T-cell (primary cell): ENCODE measurements around the gene MYO5C. TPM values are rescaled to one million over a fixed set of nuclear protein-coding genes. Genes with fewer than 3 reads are reported as not detected.
A peak's percentile ranks its signal among the peaks of the same experiment; 100 is the strongest.

Source experiments
- ATAC-seq, 4 experiments: fragments of 200-7000 bp in 3 of 4; fragments of 150-1000 bp in 1 of 4; cut with Tn5 transposase; replicated peaks in 1 of 4; 1 replicate in 3 of 4; 2 replicates in 1 of 4; pipeline ENCODE4 v1.10.0; 2021; ENCODE audit warnings: moderate library complexity in 3 of 4, mild to moderate bottlenecking in 2 of 4, moderate number of reproducible peaks in 1 of 4
- CTCF ChIA-PET, 2 donors: fragments of 300-600 bp; sonication (Branson Sonifier 250); formaldehyde crosslinking; loops; one replicate each; lab custom pipeline; 2022; ENCODE audit warnings: antibody characterized with exemption in 2 of 2; lab: Charles Lee
- POLR2A ChIA-PET, 2 donors: fragments of 300-600 bp; sonication (Branson Sonifier 250); formaldehyde crosslinking; loops; one replicate each; lab custom pipeline; 2022; ENCODE audit warnings: antibody characterized with exemption in 2 of 2; lab: Charles Lee
- DNase-seq, 35 experiments: peaks; one replicate each; pipeline versions ENCODE4 v3.0.0 to v3.0.0-alpha.2; 2013 to 2023
- H3K27ac ChIP-seq: one replicate; pipeline ENCODE4 v1.5.1; 2013; ENCODE audit warnings: low read length
- H3K27me3 ChIP-seq, 2 experiments: replicated peaks in 1 of 2; 1 replicate in 1 of 2; 2 replicates in 1 of 2; pipeline versions ENCODE4 v1.6.1 to v1.7.0; 2013; ENCODE audit warnings: low read length in 1 of 2, mixed read lengths in 1 of 2; ENCODE audit not compliant: control insufficient read depth in 2 of 2, insufficient read depth in 2 of 2; ENCODE audit errors: extremely low read depth in 1 of 2
- H3K36me3 ChIP-seq, 2 donors: 1 replicate in 1 of 2; 2 replicates in 1 of 2; pipeline versions ENCODE4 v1.6.1 to v1.7.0; 2013; ENCODE audit warnings: low read length in 1 of 2; ENCODE audit not compliant: control insufficient read depth in 2 of 2, insufficient read depth in 1 of 2; ENCODE audit errors: extremely low read depth in 1 of 2
- H3K4me1 ChIP-seq, 2 experiments: 1 replicate in 1 of 2; 2 replicates in 1 of 2; pipeline versions ENCODE4 v1.6.1 to v1.7.0; 2013; ENCODE audit warnings: low read length in 2 of 2, mixed read lengths in 1 of 2; ENCODE audit not compliant: insufficient read depth in 2 of 2, control insufficient read depth in 1 of 2; ENCODE audit errors: extremely low read depth in 1 of 2
- H3K4me3 ChIP-seq, 2 donors: 1 replicate in 1 of 2; 2 replicates in 1 of 2; pipeline versions ENCODE4 v1.5.1 to v1.7.0; 2013; ENCODE audit warnings: mild to moderate bottlenecking in 2 of 2, low read length in 1 of 2, moderate library complexity in 1 of 2; ENCODE audit not compliant: control insufficient read depth in 1 of 2; ENCODE audit errors: extremely low read depth in 1 of 2
- H3K9me3 ChIP-seq: 2 replicates; pipeline ENCODE4 v1.7.0; 2013
- H3K27ac Mint-ChIP-seq, 2 donors: one replicate each; pipeline ENCODE4 v1.8.0; 2020 to 2021; ENCODE audit warnings: mild to moderate bottlenecking in 2 of 2, mixed read lengths in 2 of 2
- H3K27me3 Mint-ChIP-seq, 2 donors: one replicate each; pipeline ENCODE4 v1.8.0; 2021 to 2022; ENCODE audit warnings: mixed read lengths in 2 of 2
- H3K36me3 Mint-ChIP-seq: one replicate; pipeline ENCODE4 v1.8.0; 2021; ENCODE audit warnings: mixed read lengths
- H3K4me1 Mint-ChIP-seq, 3 donors: one replicate each; pipeline ENCODE4 v1.8.0; 2020 to 2022; ENCODE audit warnings: mixed read lengths in 3 of 3, mild to moderate bottlenecking in 1 of 3
- H3K4me3 Mint-ChIP-seq, 3 donors: one replicate each; pipeline ENCODE4 v1.8.0; 2020 to 2022; ENCODE audit warnings: mild to moderate bottlenecking in 3 of 3, mixed read lengths in 3 of 3, moderate library complexity in 3 of 3
- H3K9me3 Mint-ChIP-seq, 3 donors: one replicate each; pipeline ENCODE4 v1.8.0; 2020 to 2022; ENCODE audit warnings: mixed read lengths in 3 of 3
- WGBS: methylation state at CpG from one replicate; pipeline ENCODE4 v1.1.5; 2013; ENCODE audit warnings: missing lambda C conversion rate; ENCODE audit not compliant: insufficient coverage; 5-methylcytosine and 5-hydroxymethylcytosine counted together
- total RNA-seq, 35 experiments: library from RNA in 6 of 35; stranded (reverse) in 6 of 35; fragments of 120-200 nt in 1 of 35; gene quantifications; one replicate each; pipeline versions ENCODE4 v1.2.1 to v1.2.4 and lab custom pipeline; 2013 to 2026

MYO5C gene
- total RNA-seq, 5 donors from 2014 or later (not counting 1 experiment from before 2014, with no cell fraction given), result 0.33 to 0.73 (median 0.53) TPM

- H3K27ac Mint-ChIP-seq, result no peak overlapping the region
- WGBS, result 40% methylated on average over 1 of the region's 2 CpGs
- ChIA-PET POLR2A (interaction anchor here (0.5 to 1.2 kb wide), 4 partner anchors 17 to 30 kb away, joined by 3 to 6 read pairs (median 4); no protein-coding TSS in a partner anchor), CTCF (interaction anchor here (0.5 to 1.9 kb wide), 34 partner anchors 9 to 473 kb away, joined by 3 to 19 read pairs (median 4); no protein-coding TSS in a partner anchor)
- H3K4me3 Mint-ChIP-seq, result no peak overlapping the region
- Histone ChIP-seq H3K27ac (no peak overlapping the region), H3K27me3 (no peaks in the 10 kb centered on the region), H3K36me3 (peaks cover 0 to 2% of the 10 kb centered on the region in 2 donors), H3K4me3 (no peak overlapping the region), H3K4me1 (no peaks in the 10 kb centered on the region), H3K9me3 (no peaks in the 10 kb centered on the region)
- peak; percentile 43 to 81 (median 70) for DNase-seq
- H3K27me3 Mint-ChIP-seq, result no peaks in the 10 kb centered on the region
- no peaks in the 10 kb centered on the region for H3K9me3 Mint-ChIP-seq
- no peaks in the 10 kb centered on the region for H3K4me1 Mint-ChIP-seq
- H3K36me3 Mint-ChIP-seq, result peaks cover 3% of the 10 kb centered on the region
- ATAC-seq, result peak; percentile 88 to 100 (median 94)
Measured at GRCh38 chr15:52208306-52208946, 87.2 kb downstream of the MYO5C start.

- Mint-ChIP-seq H3K36me3 (peaks cover 3% of the 10 kb centered on the region), H3K4me3 (no peak overlapping the region), H3K27ac (no peak overlapping the region), H3K4me1 (no peaks in the 10 kb centered on the region), H3K27me3 (no peaks in the 10 kb centered on the region), H3K9me3 (no peaks in the 10 kb centered on the region)
- Histone ChIP-seq H3K27me3 (no peaks in the 10 kb centered on the region), H3K9me3 (no peaks in the 10 kb centered on the region), H3K4me1 (no peaks in the 10 kb centered on the region), H3K27ac (no peak overlapping the region), H3K4me3 (no peak overlapping the region), H3K36me3 (peaks cover 0 to 2% of the 10 kb centered on the region in 2 donors)
- CTCF ChIA-PET, result interaction anchor here in 1 of 2 donors (0.7 to 1.8 kb wide), 2 partner anchors 14 to 36 kb away, joined by 4 to 8 read pairs; no protein-coding TSS in a partner anchor
- DNase-seq (no peak), ATAC-seq (no peak)
- no CpG with 5 or more reads among the region's 1 CpG for WGBS
- POLR2A ChIA-PET, result no interaction called here
Measured at GRCh38 chr15:52207191-52207590, 88.4 kb downstream of the MYO5C start.

- ChIA-PET POLR2A (interaction anchor here in 1 of 2 donors (1.0 kb wide), 1 partner anchor 22 kb away, joined by 4 read pairs; no protein-coding TSS in a partner anchor), CTCF (interaction anchor here (0.7 to 1.1 kb wide), 3 partner anchors 15 to 43 kb away, joined by 3 to 4 read pairs (median 3); no protein-coding TSS in a partner anchor)
- H3K9me3 ChIP-seq, result no peaks in the 10 kb centered on the region
- no peak for ATAC-seq
- no peaks in the 10 kb centered on the region for H3K27me3 ChIP-seq
- no peak overlapping the region for H3K4me3 ChIP-seq
- peaks cover 3% of the 10 kb centered on the region for H3K36me3 Mint-ChIP-seq
- no peak overlapping the region for H3K27ac Mint-ChIP-seq
- WGBS, result no CpG with 5 or more reads among the region's 2 CpGs
- no peaks in the 10 kb centered on the region for H3K9me3 Mint-ChIP-seq
- H3K27ac ChIP-seq, result no peak overlapping the region
- H3K36me3 ChIP-seq, result peaks cover 0 to 2% of the 10 kb centered on the region in 2 donors
- H3K4me3 Mint-ChIP-seq, result no peak overlapping the region
- H3K4me1 Mint-ChIP-seq, result no peaks in the 10 kb centered on the region
- DNase-seq, result no peak
- H3K27me3 Mint-ChIP-seq, result no peaks in the 10 kb centered on the region
- H3K4me1 ChIP-seq, result no peaks in the 10 kb centered on the region
Measured at GRCh38 chr15:52206446-52206845, 89.2 kb downstream of the MYO5C start.

- Mint-ChIP-seq H3K4me1 (no peaks in the 10 kb centered on the region), H3K9me3 (no peaks in the 10 kb centered on the region), H3K4me3 (no peak overlapping the region), H3K27me3 (no peaks in the 10 kb centered on the region), H3K27ac (no peak overlapping the region), H3K36me3 (peaks cover 3% of the 10 kb centered on the region)
- Histone ChIP-seq H3K4me1 (no peaks in the 10 kb centered on the region), H3K9me3 (no peaks in the 10 kb centered on the region), H3K27ac (no peak overlapping the region), H3K4me3 (no peak overlapping the region), H3K27me3 (no peaks in the 10 kb centered on the region), H3K36me3 (no peaks in the 10 kb centered on the region)
- no peak for ATAC-seq
- ChIA-PET CTCF (interaction anchor here in 1 of 2 donors (0.9 kb wide), 1 partner anchor 20 kb away, joined by 3 read pairs; no protein-coding TSS in a partner anchor), POLR2A (no interaction called here)
- 94% methylated on average over 20 of the region's 20 CpGs for WGBS
- no peak for DNase-seq
Measured at GRCh38 chr15:52204657-52205056, 90.9 kb downstream of the MYO5C start.

- Mint-ChIP-seq H3K27ac (no peak overlapping the region), H3K27me3 (no peaks in the 10 kb centered on the region), H3K4me1 (no peaks in the 10 kb centered on the region), H3K4me3 (no peak overlapping the region), H3K9me3 (no peaks in the 10 kb centered on the region), H3K36me3 (peaks cover 3% of the 10 kb centered on the region)
- CTCF ChIA-PET, result interaction anchor here (0.5 to 1.0 kb wide), 3 partner anchors 22 to 102 kb away, joined by 3 to 5 read pairs (median 3); no protein-coding TSS in a partner anchor
- Histone ChIP-seq H3K27me3 (no peaks in the 10 kb centered on the region), H3K4me1 (no peaks in the 10 kb centered on the region), H3K27ac (no peak overlapping the region), H3K9me3 (no peaks in the 10 kb centered on the region), H3K4me3 (no peak overlapping the region), H3K36me3 (no peaks in the 10 kb centered on the region)
- POLR2A ChIA-PET, result interaction anchor here in 1 of 2 donors (0.6 kb wide), 1 partner anchor 311 kb away, joined by 8 read pairs; no protein-coding TSS in a partner anchor
- no CpG with 5 or more reads among the region's 1 CpG for WGBS
- DNase-seq (no peak), ATAC-seq (no peak)
Measured at GRCh38 chr15:52200831-52201365, 94.7 kb downstream of the MYO5C start.

- ChIA-PET POLR2A (no interaction called here), CTCF (interaction anchor here in 1 of 2 donors (0.5 kb wide), 1 partner anchor 33 kb away, joined by 3 read pairs; no protein-coding TSS in a partner anchor)
- no peak overlapping the region for H3K4me3 Mint-ChIP-seq
- no peaks in the 10 kb centered on the region for H3K27me3 ChIP-seq
- no peaks in the 10 kb centered on the region for H3K4me1 Mint-ChIP-seq
- H3K9me3 Mint-ChIP-seq, result no peaks in the 10 kb centered on the region
- no peaks in the 10 kb centered on the region for H3K36me3 Mint-ChIP-seq
- H3K27ac Mint-ChIP-seq, result no peak overlapping the region
- H3K4me1 ChIP-seq, result no peaks in the 10 kb centered on the region
- 80% methylated on average over 1 of the region's 2 CpGs for WGBS
- no peaks in the 10 kb centered on the region for H3K9me3 ChIP-seq
- H3K4me3 ChIP-seq, result no peak overlapping the region
- no peaks in the 10 kb centered on the region for H3K27me3 Mint-ChIP-seq
- ATAC-seq, result no peak
- H3K27ac ChIP-seq, result no peak overlapping the region
- no peaks in the 10 kb centered on the region for H3K36me3 ChIP-seq
- no peak for DNase-seq
Measured at GRCh38 chr15:52199271-52199670, 96.3 kb downstream of the MYO5C start.
